ENCODE results near the gene DACT2.
"Not testable (repeated sequence)": the region's sequence is repeated elsewhere in the genome, so short reads cannot be mapped to it uniquely, and the experiment has no call there.

Gene DACT2

DNA sequence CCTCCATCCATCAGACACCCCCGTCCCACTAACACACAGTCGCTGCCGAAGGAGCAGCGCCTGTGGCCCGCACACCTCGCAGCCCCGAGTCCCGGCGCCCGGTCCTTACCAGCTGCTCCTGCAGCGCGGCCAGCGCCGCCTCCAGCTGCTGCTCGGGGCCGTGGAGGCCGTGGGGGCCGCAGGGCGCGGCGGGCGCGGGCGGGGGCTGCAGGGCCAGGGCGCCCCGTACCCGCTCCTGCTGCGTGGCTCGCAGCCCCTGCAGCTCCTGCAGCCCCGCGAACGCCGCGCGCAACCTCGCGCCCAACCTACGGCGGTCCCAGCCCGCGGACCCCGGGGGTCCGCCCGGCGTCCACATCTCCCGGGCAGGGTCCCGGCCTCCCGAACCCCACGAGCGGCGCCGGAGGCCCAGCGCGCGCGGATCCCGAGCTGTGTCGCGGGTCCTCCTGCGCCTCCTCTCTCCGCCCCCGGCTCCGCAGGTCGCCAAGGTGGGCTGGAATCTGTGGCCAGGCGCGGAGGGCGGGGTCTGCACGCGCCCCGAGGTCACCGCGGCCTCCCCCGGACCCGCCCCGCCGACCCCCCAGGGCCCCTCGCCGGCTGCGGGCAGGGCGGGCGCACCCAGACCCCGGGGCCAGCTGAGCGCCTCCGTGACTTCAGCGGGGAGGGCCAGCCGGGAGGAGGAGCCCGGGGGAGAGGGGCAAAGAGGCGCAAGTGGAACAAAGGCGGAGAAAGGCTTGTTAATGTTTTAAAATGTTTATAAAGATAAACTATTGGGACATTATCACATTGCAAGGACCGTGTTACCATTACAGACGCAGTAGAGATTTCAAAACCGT lies at the start of gene DACT2:
TSS of gene DACT2 (minus strand) at position 499 of the 833 bp plus-strand sequence. CDS start at position 355, 144 bp downstream.
- no peak for DNase-seq

- no peak for DNase-seq
These were observed 49.4 kb upstream of the DACT2 start for GRCh38 chr6:168368936-168369335.

DNA sequence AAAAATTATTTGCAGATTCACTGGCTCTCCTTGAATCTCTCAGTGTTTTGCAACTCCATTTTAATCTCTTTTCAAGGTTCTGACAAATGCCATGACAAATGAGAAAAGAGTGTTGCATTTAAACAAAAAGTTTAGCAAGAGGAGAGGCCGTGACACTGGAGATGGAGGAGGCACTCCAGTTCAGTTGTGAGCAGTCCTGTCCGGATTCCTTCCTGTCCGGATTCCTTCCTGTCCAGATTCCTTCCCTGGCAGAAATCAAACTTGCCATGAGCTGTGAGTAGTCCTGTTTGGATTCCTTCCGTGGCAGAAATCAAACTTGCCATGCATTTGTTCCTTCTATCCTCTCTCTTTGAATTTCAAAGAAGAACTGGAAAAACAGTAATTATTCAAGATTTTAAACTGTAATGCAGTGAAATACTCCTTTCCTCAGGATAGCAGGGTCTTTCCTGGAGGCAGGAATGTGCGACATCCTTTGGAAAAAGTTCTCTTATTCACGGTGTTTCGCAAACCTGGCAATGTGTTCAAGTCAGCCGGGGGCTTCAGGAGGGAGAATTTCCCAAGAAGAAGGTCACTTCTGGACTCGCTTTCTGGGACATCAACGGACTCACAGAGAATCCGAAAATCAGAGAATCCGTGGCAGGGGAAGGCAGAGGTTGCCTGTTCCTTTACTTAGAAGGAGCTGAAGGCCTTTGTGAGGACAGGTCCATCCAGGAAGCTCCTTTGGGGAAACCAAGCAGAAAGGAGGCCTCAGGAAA lies 48.7 kb upstream of the DACT2 start:
- DNase-seq: no peak

DNA sequence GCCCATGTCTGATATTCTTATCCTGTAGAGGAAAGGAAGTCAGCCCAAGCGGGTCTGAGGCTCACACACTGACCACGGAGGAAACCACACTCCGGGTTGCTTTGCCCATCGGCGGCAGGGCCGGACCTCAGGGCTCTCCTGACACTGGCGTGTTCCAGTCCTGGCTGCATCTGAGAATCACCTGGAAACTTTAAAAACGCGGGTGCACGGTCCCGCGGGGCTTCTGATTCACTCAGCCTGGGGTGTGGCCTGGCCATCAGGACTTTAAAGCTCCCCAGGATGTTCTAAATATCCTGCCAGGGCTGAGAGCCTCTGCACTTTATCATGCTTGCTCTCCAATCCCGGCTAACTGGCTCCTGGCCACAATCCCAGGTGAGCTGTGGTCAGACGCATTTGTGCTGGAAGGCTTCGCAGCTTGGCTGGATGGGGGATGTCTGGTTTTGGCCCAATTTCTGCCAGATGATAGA lies 47.7 kb upstream of the DACT2 start:
- no peak for DNase-seq

- no peak for DNase-seq
These were observed 46.9 kb upstream of the DACT2 start for GRCh38 chr6:168366473-168366872.

GRCh38 chr6:168365422-168366165 lies 46.0 kb upstream of the DACT2 start:
- no peak for DNase-seq

DNA sequence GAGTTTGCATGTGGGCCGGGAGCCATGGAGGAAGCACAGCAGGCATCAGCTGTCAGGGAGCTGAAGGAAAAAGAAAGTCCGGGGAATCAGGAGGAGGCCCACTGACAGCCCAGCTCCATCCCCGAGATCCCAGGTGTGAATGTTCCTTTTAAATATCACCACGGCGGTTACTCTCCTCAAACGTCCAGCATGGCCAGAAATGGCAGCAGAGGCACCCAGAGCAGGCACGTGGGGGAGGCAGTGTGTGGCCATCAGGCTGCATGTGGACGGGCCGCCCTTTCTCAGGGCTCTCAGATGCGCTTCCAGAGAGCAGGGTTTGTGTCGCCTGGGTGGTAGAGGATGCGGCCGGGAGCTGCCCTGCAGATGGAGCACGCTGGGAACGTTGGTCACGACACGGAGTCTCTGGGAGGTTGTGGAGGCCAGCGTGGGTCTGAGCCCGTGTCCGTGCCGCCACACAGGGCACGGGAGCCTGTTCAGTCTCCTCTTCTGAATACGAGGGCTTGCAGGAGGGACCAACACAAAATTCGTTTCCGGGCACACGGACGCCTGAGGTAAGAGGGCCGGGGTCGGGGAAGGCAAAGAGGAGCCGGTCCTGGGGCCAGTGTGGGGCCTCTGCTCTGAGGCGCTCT lies 45.3 kb upstream of the DACT2 start:
- DNase-seq: no peak

DNA sequence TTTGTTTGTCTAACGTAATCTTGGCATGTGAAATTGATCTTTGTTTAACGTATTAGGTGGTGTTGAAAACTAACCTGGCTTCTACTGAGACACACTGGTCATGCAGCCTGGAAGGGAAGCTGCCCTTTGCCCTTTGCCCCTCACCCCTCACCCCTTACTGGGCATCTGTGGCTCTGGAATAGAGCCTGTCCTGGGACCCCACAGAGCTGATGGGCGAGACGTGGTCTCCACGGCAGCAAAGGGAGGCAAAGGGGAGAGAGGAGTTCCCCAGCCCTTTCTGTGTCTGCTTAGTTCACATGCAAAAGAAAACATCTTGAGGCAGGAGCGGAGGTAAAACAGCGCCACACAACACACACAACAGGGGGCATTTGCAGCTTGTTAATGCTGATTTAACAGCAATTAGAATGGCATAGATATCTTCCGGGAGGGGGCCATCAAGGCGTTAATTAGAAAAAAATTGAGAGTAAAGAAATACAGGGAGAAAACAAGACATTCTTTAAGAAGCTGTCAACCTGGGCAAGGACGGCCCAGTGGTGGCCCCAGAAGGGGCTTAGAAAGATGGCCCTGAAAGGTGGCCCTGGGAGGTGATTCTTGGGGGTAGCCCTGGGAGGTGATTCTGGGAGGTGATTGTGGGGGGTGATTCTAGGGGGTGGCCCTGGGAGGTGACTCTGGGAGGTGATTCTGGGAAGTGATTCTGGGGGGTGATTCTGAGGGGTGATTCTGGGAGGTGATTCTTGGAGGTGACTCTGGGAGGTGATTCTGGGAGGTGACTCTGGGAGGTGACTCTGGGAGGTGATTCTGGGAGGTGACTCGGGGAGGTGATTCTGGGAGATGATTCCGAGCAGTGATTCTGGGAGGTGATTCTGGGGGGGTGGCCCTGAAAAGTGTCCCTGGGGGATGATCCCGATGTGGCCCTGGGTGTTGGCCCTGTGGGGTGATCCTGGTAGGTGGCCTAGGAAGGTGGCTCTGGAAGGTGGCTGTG lies 44.5 kb upstream of the DACT2 start:
- no peak for DNase-seq

DNA sequence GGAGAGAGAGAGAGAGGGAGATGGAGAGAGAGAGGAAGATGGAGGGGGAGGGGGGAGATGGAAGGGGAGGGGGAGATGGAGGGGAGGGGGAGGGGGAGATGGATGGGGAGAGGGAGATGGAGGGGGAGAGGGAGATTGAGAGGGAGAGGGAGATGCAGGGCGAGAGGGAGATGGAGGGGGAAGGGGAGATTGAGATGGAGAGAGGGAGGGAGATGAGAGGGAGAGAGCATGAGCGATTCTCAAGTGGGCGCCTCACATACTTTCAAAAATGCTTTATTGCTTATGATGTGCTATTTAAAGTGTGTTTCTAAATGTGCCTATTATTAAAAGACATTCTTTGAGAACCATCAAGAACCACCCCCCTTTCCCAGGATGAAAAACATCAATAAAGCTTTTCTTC lies 43.7 kb upstream of the DACT2 start:
- no peak for DNase-seq

GRCh38 chr6:168362276-168362990 lies 42.9 kb upstream of the DACT2 start:
- no peak for DNase-seq

DNA sequence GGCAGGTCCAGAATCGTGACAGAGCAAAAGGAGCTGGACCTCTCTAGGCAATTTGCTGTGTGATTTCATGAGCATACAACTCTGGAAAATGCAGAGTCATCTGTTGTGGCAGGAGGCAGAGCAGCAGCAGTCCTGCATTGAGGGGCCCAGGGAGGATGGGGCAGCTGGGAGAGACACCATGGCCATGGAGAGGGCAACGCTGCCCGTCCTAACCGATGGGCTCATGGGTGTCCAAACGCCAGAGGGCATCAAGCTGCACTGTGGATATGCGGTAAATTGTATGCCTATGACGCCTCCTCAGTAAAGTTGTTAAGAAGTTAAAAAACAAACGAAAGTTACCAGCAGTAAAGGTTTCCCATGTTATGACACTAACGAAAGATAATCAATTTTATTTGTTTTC lies 42.2 kb upstream of the DACT2 start:
- no peak for DNase-seq

DNA sequence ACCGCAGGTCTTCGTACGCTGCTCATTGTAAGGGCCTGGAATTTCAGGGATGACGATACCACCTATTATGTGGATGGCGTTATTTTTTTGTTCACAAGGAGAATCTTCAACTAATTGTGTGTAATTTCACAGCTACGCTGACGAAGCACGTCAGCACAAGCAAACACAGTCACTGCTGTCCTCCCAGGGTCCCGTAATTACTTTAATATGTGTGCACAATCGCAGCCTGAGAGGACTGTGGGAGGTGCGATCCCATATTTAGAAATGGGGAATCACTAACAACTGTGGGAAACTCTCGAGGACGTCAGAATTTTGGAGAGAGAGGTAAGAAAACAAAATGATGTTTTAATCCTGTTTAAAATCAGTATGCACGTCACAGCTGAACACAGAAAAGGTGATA lies 40.2 kb upstream of the DACT2 start:
- no peak for DNase-seq

GRCh38 chr6:168358842-168359420 lies 39.4 kb upstream of the DACT2 start:
- no peak for DNase-seq

- not testable (repeated sequence) for DNase-seq
These were observed 37.3 kb upstream of the DACT2 start for GRCh38 chr6:168356872-168357271.

DNA sequence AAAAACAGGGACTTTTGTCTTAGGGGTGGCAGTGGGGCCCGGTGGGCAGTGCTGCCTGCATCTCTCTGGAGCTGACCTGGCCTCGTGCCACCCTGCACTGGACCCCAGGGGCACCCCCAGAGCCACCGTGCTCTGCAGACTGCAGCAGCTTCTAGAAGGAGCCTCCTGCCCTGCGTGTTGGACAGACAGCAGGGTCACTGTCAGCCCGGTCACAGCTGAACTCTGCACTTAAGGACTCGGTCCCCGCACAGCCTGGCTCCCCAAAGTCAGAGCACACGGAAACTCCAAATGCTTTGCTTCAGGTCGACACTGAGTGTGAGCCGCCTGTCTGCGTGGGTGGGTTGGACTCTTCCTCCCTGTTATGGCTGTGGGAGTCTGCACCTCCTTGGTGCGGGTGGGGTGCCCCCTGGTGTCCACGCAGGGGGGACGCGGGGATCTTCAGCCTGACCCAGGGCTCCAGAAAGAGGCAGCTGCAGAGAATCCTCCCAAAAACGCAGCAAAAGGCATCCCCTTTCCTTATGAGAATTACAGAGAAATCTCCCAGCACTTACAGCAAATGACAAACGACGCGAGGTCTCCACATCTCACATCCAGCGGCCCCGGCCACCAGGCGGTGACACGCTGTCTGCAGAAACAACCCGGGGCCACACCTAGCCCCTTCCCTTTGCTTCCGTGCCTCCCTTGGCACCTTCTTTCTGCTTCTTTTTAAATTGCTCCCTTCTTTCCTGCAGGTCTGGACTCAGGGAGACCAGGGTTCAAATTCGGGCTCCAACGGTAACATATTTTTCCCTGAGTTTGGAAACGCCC lies 36.3 kb upstream of the DACT2 start:
- no peak for DNase-seq

GRCh38 chr6:168354338-168354737 lies 34.8 kb upstream of the DACT2 start:
- no peak for DNase-seq

DNA sequence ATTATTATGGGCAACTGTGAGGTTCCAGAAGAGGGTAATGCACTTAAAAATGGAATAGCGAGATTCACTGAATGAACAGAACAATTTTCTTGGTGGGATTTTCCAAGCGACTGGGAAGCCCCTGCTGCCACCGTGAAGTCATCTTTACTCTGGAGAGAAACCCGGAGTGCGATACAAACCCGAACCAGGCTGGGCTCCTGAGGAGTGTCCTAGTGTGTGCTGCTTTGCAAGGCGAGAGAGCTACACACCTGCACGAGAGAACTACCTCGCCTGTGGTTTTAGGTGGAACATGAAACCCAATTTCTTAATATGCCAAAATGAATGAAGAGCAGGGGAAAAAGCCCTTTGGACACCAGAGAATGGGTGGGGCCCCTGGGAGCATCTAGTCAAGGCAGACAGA lies 33.5 kb upstream of the DACT2 start:
- DNase-seq: no peak

- DNase-seq: no peak
These were observed 32.5 kb upstream of the DACT2 start for GRCh38 chr6:168352096-168352495.

DNA sequence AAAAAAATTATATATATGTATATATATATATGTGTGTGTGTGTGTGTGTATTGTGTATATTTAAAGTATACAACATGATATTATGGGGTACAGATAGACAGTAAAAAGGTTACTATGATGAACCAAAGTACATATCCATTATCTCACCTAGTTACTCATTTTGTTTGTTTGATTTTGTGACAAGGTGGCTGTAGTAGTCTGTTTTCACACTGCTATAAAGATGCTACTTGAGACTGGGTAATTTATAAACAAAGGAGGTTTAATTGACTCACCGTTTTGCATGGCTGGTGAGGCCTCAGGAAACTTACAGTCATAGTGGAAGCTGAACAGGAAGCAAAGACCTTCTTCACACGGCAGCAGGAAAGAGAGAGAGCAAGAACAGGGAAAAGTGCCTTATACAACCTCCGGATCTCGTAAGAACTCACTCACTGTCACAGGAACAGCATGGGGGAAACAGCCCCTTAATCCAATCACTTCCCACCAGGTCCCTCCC lies 30.2 kb upstream of the DACT2 start:
- DNase-seq: no peak

Measured in activated CD4-positive, alpha-beta T cell treated with anti-CD3 and anti-CD28 coated beads, Interleukin-2, amount 50 U/mL, for 4 hours (primary cell).